ENCODE data around the gene CCDC8. TPM values are rescaled to one million over a fixed set of nuclear protein-coding genes. Genes with fewer than 3 reads are reported as not detected.

Gene CCDC8
- total and polyA plus RNA-seq, 9 of the 15 experiments (the other 6 are each of a cell fraction or from before 2014, with no cell fraction given) = 0.68 to 30.8 (median 15.6) TPM

DNA sequence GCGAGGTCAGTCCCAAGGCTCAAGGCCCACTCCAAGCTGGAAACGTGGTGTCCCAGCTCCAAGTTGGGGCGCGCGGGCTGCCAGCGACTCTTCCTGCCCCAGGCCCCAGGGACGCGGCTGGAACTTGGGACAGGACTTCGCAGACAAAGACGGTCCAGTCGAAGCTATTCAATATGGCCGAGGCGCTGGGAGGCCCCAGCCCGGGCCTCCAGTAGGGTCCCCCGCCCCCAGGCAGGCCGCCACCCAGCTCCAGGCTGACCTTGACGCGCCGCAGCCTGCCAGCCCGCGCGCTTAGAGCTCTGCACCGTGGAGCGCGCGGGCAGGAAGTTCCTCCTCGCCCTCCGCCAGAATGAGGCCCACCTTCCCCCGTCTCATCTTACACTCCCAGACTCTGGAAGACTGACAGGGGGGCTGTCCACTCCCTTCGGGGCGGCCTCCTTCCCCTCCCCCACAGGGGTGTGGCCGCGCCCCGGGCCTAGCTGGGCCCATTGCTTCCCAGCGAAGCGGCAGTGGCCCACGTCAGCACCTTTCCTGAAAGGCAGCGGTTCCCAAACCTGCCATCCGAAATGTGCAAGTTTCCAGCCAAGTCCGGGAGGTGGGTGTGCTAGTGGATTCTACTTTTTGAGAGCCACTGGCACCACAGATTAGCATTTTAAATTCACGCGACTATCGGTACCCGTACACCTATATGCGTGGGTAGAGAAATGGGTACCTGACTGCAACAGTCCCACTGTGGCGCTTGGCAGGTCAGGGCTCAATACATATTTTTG is at the start of gene CCDC8 (continued):
- TF ChIP-seq, protein P1, sequence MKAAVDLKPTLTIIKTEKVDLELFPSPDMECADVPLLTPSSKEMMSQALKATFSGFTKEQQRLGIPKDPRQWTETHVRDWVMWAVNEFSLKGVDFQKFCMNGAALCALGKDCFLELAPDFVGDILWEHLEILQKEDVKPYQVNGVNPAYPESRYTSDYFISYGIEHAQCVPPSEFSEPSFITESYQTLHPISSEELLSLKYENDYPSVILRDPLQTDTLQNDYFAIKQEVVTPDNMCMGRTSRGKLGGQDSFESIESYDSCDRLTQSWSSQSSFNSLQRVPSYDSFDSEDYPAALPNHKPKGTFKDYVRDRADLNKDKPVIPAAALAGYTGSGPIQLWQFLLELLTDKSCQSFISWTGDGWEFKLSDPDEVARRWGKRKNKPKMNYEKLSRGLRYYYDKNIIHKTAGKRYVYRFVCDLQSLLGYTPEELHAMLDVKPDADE (conservative IDR thresholded peaks at IDR 0.05; ENCODE audit: control insufficient read depth, low read depth, low read length) = no peak; the same call in 1 of the 2 replicates
- TF ChIP-seq MTA2 (IDR thresholded peaks at IDR 0.05; ENCODE audit: low read depth) (no peak), CTBP1 (IDR thresholded peaks at IDR 0.05; ENCODE audit: borderline replicate concordance) (peak; percentile 88), SAP30 (IDR thresholded peaks at IDR 0.05; ENCODE audit: borderline replicate concordance, insufficient read depth, low read depth, low read length, poor library complexity, severe bottlenecking) (no peak), NONO (IDR thresholded peaks at IDR 0.05; ENCODE audit: low read depth in 2 of 2, low read length in 1 of 2) (0 out of 4 replicates have a peak, but pooled peaks of 1 of the 2 experiments have one; percentile 58), FOS (IDR thresholded peaks at IDR 0.05; ENCODE audit: extremely low read depth, insufficient read length) (peak; percentile 70), KDM2B (CRISPR knock-in tag; IDR thresholded peaks at IDR 0.05) (no peak; the same call in 1 of the 2 replicates), PHB (CRISPR knock-in tag; IDR thresholded peaks at IDR 0.05) (no peak), PHF20 (IDR thresholded peaks at IDR 0.05; ENCODE audit: partially characterized antibody) (peak; percentile 32), ZNF324 (CRISPR knock-in tag; IDR thresholded peaks at IDR 0.05) (no peak)
- TF ChIP-seq, protein P2, sequence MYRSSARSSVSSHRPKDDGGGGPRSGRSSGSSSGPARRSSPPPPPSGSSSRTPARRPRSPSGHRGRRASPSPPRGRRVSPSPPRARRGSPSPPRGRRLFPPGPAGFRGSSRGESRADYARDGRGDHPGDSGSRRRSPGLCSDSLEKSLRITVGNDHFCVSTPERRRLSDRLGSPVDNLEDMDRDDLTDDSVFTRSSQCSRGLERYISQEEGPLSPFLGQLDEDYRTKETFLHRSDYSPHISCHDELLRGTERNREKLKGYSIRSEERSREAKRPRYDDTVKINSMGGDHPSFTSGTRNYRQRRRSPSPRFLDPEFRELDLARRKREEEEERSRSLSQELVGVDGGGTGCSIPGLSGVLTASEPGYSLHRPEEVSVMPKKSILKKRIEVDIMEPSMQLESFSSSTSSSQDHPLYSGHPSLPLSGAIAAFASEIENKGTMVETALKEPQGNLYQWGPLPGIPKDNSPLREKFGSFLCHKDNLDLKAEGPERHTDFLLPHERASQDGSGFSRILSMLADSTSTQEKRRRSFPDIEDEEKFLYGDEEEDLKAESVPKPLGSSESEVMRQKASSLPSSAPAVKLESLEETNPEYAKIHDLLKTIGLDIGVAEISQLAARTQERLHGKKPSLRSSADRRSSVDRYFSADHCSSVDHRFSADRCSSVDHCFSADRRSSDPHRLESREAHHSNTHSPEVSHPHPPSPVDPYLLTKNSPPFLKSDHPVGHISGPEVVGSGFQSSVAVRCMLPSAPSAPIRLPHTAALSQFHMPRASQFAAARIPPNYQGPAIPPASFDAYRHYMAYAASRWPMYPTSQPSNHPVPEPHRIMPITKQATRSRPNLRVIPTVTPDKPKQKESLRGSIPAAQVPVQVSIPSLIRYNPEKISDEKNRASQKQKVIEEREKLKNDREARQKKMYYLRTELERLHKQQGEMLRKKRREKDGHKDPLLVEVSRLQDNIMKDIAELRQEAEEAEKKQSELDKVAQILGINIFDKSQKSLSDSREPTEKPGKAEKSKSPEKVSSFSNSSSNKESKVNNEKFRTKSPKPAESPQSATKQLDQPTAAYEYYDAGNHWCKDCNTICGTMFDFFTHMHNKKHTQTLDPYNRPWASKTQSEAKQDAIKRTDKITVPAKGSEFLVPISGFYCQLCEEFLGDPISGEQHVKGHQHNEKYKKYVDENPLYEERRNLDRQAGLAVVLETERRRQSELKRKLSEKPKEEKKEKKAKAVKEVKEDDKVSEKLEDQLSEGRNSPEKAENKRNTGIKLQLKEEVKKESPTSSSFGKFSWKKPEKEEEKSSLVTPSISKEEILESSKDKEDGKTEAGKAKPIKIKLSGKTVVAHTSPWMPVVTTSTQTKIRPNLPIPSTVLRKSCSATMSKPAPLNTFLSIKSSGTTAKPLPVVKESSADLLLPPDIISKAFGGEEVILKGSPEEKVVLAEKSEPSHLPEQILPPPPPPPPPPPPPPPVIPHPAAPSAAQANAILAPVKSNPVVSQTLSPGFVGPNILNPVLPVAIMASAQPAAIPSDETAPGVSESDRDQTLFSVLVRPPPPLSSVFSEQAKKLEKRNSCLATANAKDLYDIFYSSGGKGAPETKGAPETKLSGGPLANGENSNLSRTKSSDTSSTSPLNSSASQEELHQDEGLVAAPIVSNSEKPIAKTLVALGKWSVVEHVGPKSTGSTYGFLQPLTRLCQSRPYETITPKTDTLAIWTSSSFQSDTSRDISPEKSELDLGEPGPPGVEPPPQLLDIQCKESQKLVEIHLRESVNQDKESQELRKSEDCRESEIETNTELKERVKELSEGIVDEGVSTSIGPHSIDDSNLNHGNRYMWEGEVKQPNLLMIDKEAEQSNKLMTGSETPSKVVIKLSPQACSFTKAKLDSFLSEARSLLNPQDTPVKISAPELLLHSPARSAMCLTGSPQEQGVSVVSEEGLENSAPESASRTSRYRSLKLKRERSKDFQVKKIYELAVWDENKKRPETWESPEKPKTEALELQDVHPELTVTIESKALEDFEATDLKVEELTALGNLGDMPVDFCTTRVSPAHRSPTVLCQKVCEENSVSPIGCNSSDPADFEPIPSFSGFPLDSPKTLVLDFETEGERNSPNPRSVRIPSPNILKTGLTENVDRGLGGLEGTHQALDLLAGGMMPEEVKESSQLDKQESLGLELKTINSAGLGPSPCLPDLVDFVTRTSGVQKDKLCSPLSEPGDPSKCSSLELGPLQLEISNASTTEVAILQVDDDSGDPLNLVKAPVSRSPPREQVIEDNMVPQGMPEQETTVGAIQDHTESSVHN (IDR thresholded peaks at IDR 0.05; ENCODE audit: borderline replicate concordance in 1 of 2, low read depth in 1 of 2) = peak in 1 of 2 experiments; percentile 68; a peak in 2 of 4 replicates
